Activated CD8-positive, alpha-beta T cell treated with anti-CD3 and anti-CD28 coated beads for 36 hours (primary cell): ENCODE measurements around the gene CDC73. TPM values are rescaled to one million over a fixed set of nuclear protein-coding genes. Genes with fewer than 3 reads are reported as not detected.

Source experiments
- ATAC-seq: fragments of 200-7000 bp; cut with Tn5 transposase; one replicate; pipeline ENCODE4 v1.10.0; 2021; ENCODE audit warnings: mild to moderate bottlenecking, moderate library complexity
- CTCF ChIA-PET: fragments of 350-600 bp; sonication (Branson Sonifier 250); formaldehyde crosslinking; loops from one replicate; lab custom pipeline; 2021; ENCODE audit warnings: antibody characterized with exemption; lab: Charles Lee
- POLR2A ChIA-PET: fragments of 350-600 bp; sonication (Branson Sonifier 250); formaldehyde crosslinking; loops from one replicate; lab custom pipeline; 2021; ENCODE audit warnings: antibody characterized with exemption; lab: Charles Lee
- DNase-seq: peaks from one replicate; pipeline ENCODE4 v3.0.0-alpha.2; 2020
- H3K27ac Mint-ChIP-seq: one replicate; pipeline ENCODE4 v1.8.0; 2021; ENCODE audit warnings: mild to moderate bottlenecking, mixed read lengths
- H3K27me3 Mint-ChIP-seq: one replicate; pipeline ENCODE4 v1.8.0; 2021; ENCODE audit warnings: mixed read lengths
- H3K36me3 Mint-ChIP-seq: one replicate; pipeline ENCODE4 v1.8.0; 2021; ENCODE audit warnings: low read depth, mixed read lengths
- H3K4me1 Mint-ChIP-seq: one replicate; pipeline ENCODE4 v1.8.0; 2021; ENCODE audit warnings: low read depth, mixed read lengths
- H3K4me3 Mint-ChIP-seq: one replicate; pipeline ENCODE4 v1.8.0; 2021; ENCODE audit warnings: mild to moderate bottlenecking, moderate library complexity, mixed read lengths
- H3K9me3 Mint-ChIP-seq: one replicate; pipeline ENCODE4 v1.8.0; 2021; ENCODE audit warnings: mixed read lengths
- CTCF ChIP-seq: fragments of 200-600 bp; IDR thresholded peaks from one replicate; pipeline ENCODE4 v1.8.0; 2022; ENCODE audit warnings: antibody characterized with exemption, mild to moderate bottlenecking
- intact Hi-C: fragments of 100-400 bp; cut with micrococcal nuclease; formaldehyde crosslinking; loops from one replicate; pipeline ENCODE4 v1.10.0; 2022
- total RNA-seq, 2 experiments: library from RNA; stranded (reverse); gene quantifications; one replicate each; pipeline ENCODE4 v1.2.3, GENCODE V29; 2021

Gene CDC73
- total RNA-seq, 2 experiments from 2014 or later: 45.1 to 50.2 TPM

DNA sequence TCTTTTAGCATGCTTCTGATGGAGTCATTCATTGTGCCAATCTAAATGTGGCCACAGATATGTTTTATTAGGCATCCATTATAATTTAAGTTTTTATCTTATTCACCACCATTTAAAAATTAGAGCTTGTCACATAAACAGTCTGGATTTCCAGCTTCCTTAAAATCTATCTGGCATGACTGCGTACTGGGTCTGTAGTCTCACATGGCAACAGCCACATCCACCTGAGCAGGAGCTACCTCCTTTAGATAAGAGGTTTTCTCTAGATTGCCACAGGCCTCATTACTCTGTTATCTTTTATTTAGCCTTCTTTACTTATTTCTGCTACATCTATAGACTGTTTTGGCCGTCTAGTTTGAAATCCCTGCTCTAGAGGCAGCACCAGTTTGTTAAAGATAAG, 35.5 kb downstream of the CDC73 start:
- Mint-ChIP-seq H3K4me3 (no peak overlapping the region), H3K9me3 (no peaks in the 10 kb centered on the region), H3K36me3 (peaks cover 23% of the 10 kb centered on the region), H3K27ac (no peak overlapping the region), H3K27me3 (no peaks in the 10 kb centered on the region), H3K4me1 (peaks cover 29% of the 10 kb centered on the region)
- ChIA-PET CTCF (interaction anchor here (2.2 kb wide), 1 partner anchor 19 kb away, joined by 5 read pairs; no protein-coding TSS in a partner anchor), POLR2A (no interaction called here)
- intact Hi-C loops: no loop called here
- DNase-seq (no peak), ATAC-seq (no peak)
- no peak for TF ChIP-seq CTCF

GRCh38 chr1:193176113-193176512, 54.3 kb downstream of the CDC73 start:
- Mint-ChIP-seq H3K36me3 (peaks cover 17% of the 10 kb centered on the region), H3K27me3 (no peaks in the 10 kb centered on the region), H3K27ac (no peak overlapping the region), H3K4me3 (no peak overlapping the region), H3K9me3 (peaks cover 5% of the 10 kb centered on the region), H3K4me1 (peaks cover 20% of the 10 kb centered on the region)
- no peak for TF ChIP-seq CTCF
- DNase-seq: no peak
- ChIA-PET POLR2A (no interaction called here), CTCF (no interaction called here)
- no peak for ATAC-seq
- intact Hi-C loops: no loop called here

- TF ChIP-seq CTCF: no peak
- Mint-ChIP-seq H3K4me1 (peaks cover 20% of the 10 kb centered on the region), H3K27me3 (no peaks in the 10 kb centered on the region), H3K36me3 (peaks cover 15% of the 10 kb centered on the region), H3K27ac (no peak overlapping the region), H3K9me3 (peaks cover 5% of the 10 kb centered on the region), H3K4me3 (no peak overlapping the region)
- ChIA-PET CTCF (no interaction called here), POLR2A (no interaction called here)
- ATAC-seq (no peak), DNase-seq (no peak)
- intact Hi-C loops: no loop called here
Measured at GRCh38 chr1:193176788-193177187, 55.0 kb downstream of the CDC73 start.

DNA sequence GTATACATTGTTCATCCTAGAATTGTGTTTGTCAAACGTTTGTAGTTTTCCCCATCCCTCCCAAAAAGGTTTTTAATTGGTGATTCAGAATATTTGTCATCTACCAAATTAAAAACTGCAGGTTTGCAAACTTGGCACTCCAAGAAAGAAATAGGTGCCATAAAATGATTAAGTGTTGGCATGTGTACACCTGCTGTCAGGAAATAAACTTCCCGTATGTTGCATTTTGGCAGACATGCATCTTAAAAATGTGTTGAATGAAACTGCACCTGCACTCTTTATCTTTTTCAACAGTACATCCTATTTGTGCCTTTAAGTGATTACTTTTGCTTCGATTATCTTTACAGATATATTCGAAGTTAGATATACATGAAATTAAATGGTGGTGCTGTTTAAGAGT, 57.3 kb downstream of the CDC73 start:
- Mint-ChIP-seq H3K36me3 (peaks cover 11% of the 10 kb centered on the region), H3K27me3 (no peaks in the 10 kb centered on the region), H3K27ac (no peak overlapping the region), H3K9me3 (peaks cover 5% of the 10 kb centered on the region), H3K4me3 (no peak overlapping the region), H3K4me1 (peaks cover 15% of the 10 kb centered on the region)
- no peak for ATAC-seq
- DNase-seq: no peak
- intact Hi-C loops: no loop called here
- POLR2A ChIA-PET: no interaction called here
- no peak for TF ChIP-seq CTCF
- CTCF ChIA-PET: interaction anchor here (1.0 kb wide), 1 partner anchor 13 kb away, joined by 3 read pairs; no protein-coding TSS in a partner anchor

DNA sequence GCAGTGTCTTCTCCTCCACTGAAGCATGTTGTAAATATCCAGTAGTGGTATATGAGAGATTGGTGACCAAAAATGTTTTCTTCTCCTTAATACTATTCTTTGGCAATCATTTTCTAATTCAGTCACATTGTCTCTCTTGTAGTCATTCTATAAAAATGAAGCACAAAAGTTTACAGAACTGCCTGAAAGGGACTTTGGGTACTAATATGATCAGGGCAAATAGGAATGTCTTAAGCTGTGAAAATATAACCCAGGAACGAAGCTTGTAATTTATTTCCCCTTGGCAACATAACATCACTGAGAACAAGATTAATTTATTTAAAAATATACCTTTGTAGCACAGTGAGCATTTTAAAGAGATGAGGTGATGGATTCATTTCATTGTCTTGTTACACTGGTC, 59.7 kb downstream of the CDC73 start:
- ATAC-seq (no peak), DNase-seq (no peak)
- Mint-ChIP-seq H3K27ac (no peak overlapping the region), H3K36me3 (peaks cover 5% of the 10 kb centered on the region), H3K4me3 (no peak overlapping the region), H3K27me3 (no peaks in the 10 kb centered on the region), H3K9me3 (peaks cover 3% of the 10 kb centered on the region), H3K4me1 (peaks cover 24% of the 10 kb centered on the region)
- TF ChIP-seq CTCF: no peak
- POLR2A ChIA-PET: interaction anchor here (0.7 kb wide), 1 partner anchor 33 kb away, joined by 3 read pairs; no protein-coding TSS in a partner anchor
- intact Hi-C loops: no loop called here
- CTCF ChIA-PET: interaction anchor here (1.6 kb wide), 1 partner anchor 9 kb away, joined by 7 read pairs; no protein-coding TSS in a partner anchor
